HepG2 (cell line): ENCODE measurements around the gene JPH2. TPM values are rescaled to one million over a fixed set of nuclear protein-coding genes. Genes with fewer than 3 reads are reported as not detected.

Experiments used
- ATAC-seq: fragments of 200-7000 bp; cut with Tn5 transposase; 3 replicates; pipeline ENCODE4 v1.9.1; 2020; ENCODE audit warnings: mild to moderate bottlenecking, moderate library complexity
- BruUV-seq: library from RNA; stranded (reverse); fragments of 400-500 nt; replicated peaks from 2 replicates; lab custom pipeline; 2021; lab: Mats Ljungman, UMichigan
- CTCF ChIA-PET: fragments of 300-600 bp; formaldehyde crosslinking; extraction: SDS; loops from one replicate; lab custom pipeline; 2021; ENCODE audit warnings: low total read pairs, inconsistent platforms, low intra/inter-chr PET ratio; lab: Yijun Ruan, JAX
- POLR2A ChIA-PET: fragments of 350-600 bp; sonication (Branson Sonifier 250); formaldehyde crosslinking; loops from one replicate; lab custom pipeline; 2020; ENCODE audit warnings: antibody characterized with exemption, inconsistent platforms; lab: Yijun Ruan, JAX
- DNase-seq: peaks from one replicate; pipeline ENCODE4 v3.0.0-alpha.2; 2015; ENCODE audit warnings: low spot score
- FAIRE-seq: peaks from 3 replicates; lab custom pipeline; 2011; peaks lifted over from hg19 to GRCh38; lab: Jason Lieb, UNC
- H2AFZ ChIP-seq: one replicate; pipeline ENCODE4 v1.6.1; 2011; ENCODE audit warnings: low read length, inconsistent platforms
- H3K27ac ChIP-seq: fragments of 300-600 bp; 3 replicates; pipeline ENCODE4 v1.8.0; 2011; ENCODE audit warnings: mixed run types, mild to moderate bottlenecking, mixed read lengths, low read length, inconsistent platforms; ENCODE audit not compliant: insufficient read depth; ENCODE audit errors: extremely low read length
- H3K27me3 ChIP-seq, 2 experiments: fragments of 200-600 bp in 1 of 2; 2 replicates in 1 of 2; 3 replicates in 1 of 2; pipeline versions ENCODE4 v1.6.0 to v1.8.0; 2011; ENCODE audit warnings: low read length in 2 of 2, mild to moderate bottlenecking in 2 of 2, moderate library complexity in 2 of 2, inconsistent platforms in 1 of 2; ENCODE audit not compliant: insufficient read depth in 2 of 2, control insufficient read depth in 1 of 2
- H3K36me3 ChIP-seq, 2 experiments: fragments of 200-600 bp in 1 of 2; replicated peaks in 1 of 2; 2 replicates in 1 of 2; 3 replicates in 1 of 2; pipeline versions ENCODE4 v1.5.1 to v1.8.0; 2011; ENCODE audit warnings: low read length in 2 of 2, inconsistent platforms in 1 of 2; ENCODE audit not compliant: insufficient read depth in 2 of 2, control insufficient read depth in 1 of 2
- H3K4me1 ChIP-seq: 2 replicates; pipeline ENCODE4 v1.5.1; 2012; ENCODE audit warnings: low read length, inconsistent platforms; ENCODE audit not compliant: insufficient read depth
- H3K4me2 ChIP-seq: 2 replicates; pipeline ENCODE4 v1.6.0; 2011; ENCODE audit warnings: low read depth, low read length, inconsistent platforms
- H3K4me3 ChIP-seq, 3 experiments: fragments of 200-600 bp in 1 of 3; sonication (generic), shearing (Covaris generic) in 1 of 3; replicated peaks in 1 of 3; 2 replicates each; pipeline ENCODE4 v1.5.1; 2011 to 2016; ENCODE audit warnings: low read length in 3 of 3, inconsistent platforms in 2 of 3, low read depth in 2 of 3, mild to moderate bottlenecking in 2 of 3, control low read depth in 1 of 3, mixed read lengths in 1 of 3; ENCODE audit not compliant: insufficient read depth in 1 of 3
- H3K79me2 ChIP-seq: one replicate; pipeline ENCODE4 v1.6.1; 2011; ENCODE audit warnings: low read length, inconsistent platforms; ENCODE audit not compliant: insufficient read depth
- H3K9ac ChIP-seq: 2 replicates; pipeline ENCODE4 v1.6.0; 2011; ENCODE audit warnings: mild to moderate bottlenecking, low read depth, low read length, inconsistent platforms; ENCODE audit not compliant: insufficient read depth
- H3K9me3 ChIP-seq: 2 replicates; pipeline ENCODE4 v1.5.1; 2012; ENCODE audit warnings: mild to moderate bottlenecking, low read length
- H4K20me1 ChIP-seq: 2 replicates; pipeline ENCODE4 v1.6.0; 2011; ENCODE audit warnings: inconsistent platforms, mild to moderate bottlenecking, low read length, moderate library complexity; ENCODE audit not compliant: insufficient read depth
- BRF2 ChIP-seq: sonication (generic); formaldehyde crosslinking; IDR thresholded peaks from 2 replicates; pipeline ENCODE4 v1.8.1; 2022; ENCODE audit warnings: mild to moderate bottlenecking, missing genetic modification reagents
- DPF2 ChIP-seq: sonication (generic); formaldehyde crosslinking; IDR thresholded peaks from 2 replicates; pipeline ENCODE4 v1.4.0; 2020; ENCODE audit warnings: mild to moderate bottlenecking, low read depth, missing genetic modification reagents, borderline replicate concordance
- HINFP ChIP-seq: sonication (generic); formaldehyde crosslinking; IDR thresholded peaks from 2 replicates; pipeline ENCODE4 v1.4.0; 2020; ENCODE audit warnings: low read depth, mild to moderate bottlenecking, missing genetic modification reagents
- IKZF5 ChIP-seq: IDR thresholded peaks from 2 replicates; pipeline ENCODE4 v1.6.1; 2018; ENCODE audit warnings: missing genetic modification reagents, mild to moderate bottlenecking, missing compliant biosample characterization
- IRF1 ChIP-seq: sonication (generic); formaldehyde crosslinking; IDR thresholded peaks from 2 replicates; pipeline ENCODE4 v1.4.0; 2020; ENCODE audit warnings: low read depth, mild to moderate bottlenecking, missing genetic modification reagents
- PATZ1 ChIP-seq: sonication (generic); formaldehyde crosslinking; IDR thresholded peaks from 2 replicates; pipeline ENCODE4 v1.4.0; 2020; ENCODE audit warnings: missing genetic modification reagents
- TARDBP ChIP-seq: sonication (generic); formaldehyde crosslinking; IDR thresholded peaks from 2 replicates; pipeline ENCODE4 v1.8.0; 2022; ENCODE audit warnings: mild to moderate bottlenecking, missing genetic modification reagents
- TFDP2 ChIP-seq: sonication (generic); formaldehyde crosslinking; IDR thresholded peaks from 2 replicates; pipeline ENCODE4 v1.4.0; 2020; ENCODE audit warnings: missing genetic modification reagents
- ZNF230 ChIP-seq: sonication (generic); formaldehyde crosslinking; IDR thresholded peaks from 2 replicates; pipeline ENCODE4 v1.4.0; 2020; ENCODE audit warnings: mild to moderate bottlenecking, missing genetic modification reagents
- ZNF34 ChIP-seq: sonication (generic); formaldehyde crosslinking; IDR thresholded peaks from 2 replicates; pipeline ENCODE4 v1.4.0; 2020; ENCODE audit warnings: mild to moderate bottlenecking, missing genetic modification reagents, borderline replicate concordance
- ZNF496 ChIP-seq: sonication (generic); formaldehyde crosslinking; IDR thresholded peaks from 2 replicates; pipeline ENCODE4 v1.8.1; 2023; ENCODE audit warnings: mild to moderate bottlenecking, moderate library complexity, missing genetic modification reagents; ENCODE audit not compliant: insufficient replicate concordance
- ZSCAN22 ChIP-seq: sonication (generic); formaldehyde crosslinking; IDR thresholded peaks from 2 replicates; pipeline ENCODE4 v1.4.0; 2020; ENCODE audit warnings: mild to moderate bottlenecking, missing genetic modification reagents
- WGBS: methylation state at CpG from one replicate; pipeline ENCODE4 v1.1.6; 2017; ENCODE audit warnings: low lambda C conversion rate; 5-methylcytosine and 5-hydroxymethylcytosine counted together
- in situ Hi-C: cut with HindIII; loops from 2 replicates; pipeline ENCODE4 v1.10.0; 2017; ENCODE audit warnings: low pct_unique_long_range_greater_than_20kb; ENCODE audit not compliant: extremely low pct_ligation_motif_present
- intact Hi-C: fragments of 100-400 bp; cut with micrococcal nuclease; formaldehyde crosslinking; loops from one replicate; pipeline ENCODE4 v1.10.0; 2022; ENCODE audit not compliant: unreplicated experiment
- polyA plus RNA-seq, 8 experiments: library from polyadenylated mRNA; depleted of rRNA in 3 of 8; stranded (reverse) in 7 of 8; unstranded in 1 of 8; fragments of >200 nt; fragmentation: Illumina TruSeq in 4 of 8; extraction: Trizol in 4 of 8; gene quantifications; 2 replicates each; pipeline versions ENCODE4 v1.2.1 to v1.2.3, GENCODE V29; 2011 to 2016; ENCODE audit warnings: low read depth in 4 of 8, missing spikeins in 1 of 8, mixed read lengths in 1 of 8; ENCODE audit not compliant: insufficient read depth in 1 of 8
- total RNA-seq, 5 experiments: library from RNA; depleted of rRNA; stranded (reverse); fragments of >200 nt; fragmentation: Illumina TruSeq; extraction: Trizol; gene quantifications; 2 replicates each; pipeline ENCODE4 v1.2.3, GENCODE V29; 2016; ENCODE audit warnings: low read depth in 1 of 5

JPH2 gene
- total and polyA plus RNA-seq, 2 of the 13 experiments (the other 11 are each of a cell fraction or from before 2014, with no cell fraction given) = 0.42 TPM; not detected in 1

- H3K79me2 ChIP-seq = peaks cover 50% of the 10 kb centered on the region
- POLR2A ChIA-PET = interaction anchor here (0.8 to 1.4 kb wide), 10 partner anchors 13 to 310 kb away, joined by 3 to 6 read pairs (median 4); partner anchors contain the start of genes FITM2 and TTPAL
- peak overlapping the region; percentile 75 for H3K9ac ChIP-seq
- BruUV-seq = TSS peak; percentile 93
- CTCF ChIA-PET = no interaction called here
- no peaks in the 10 kb centered on the region for H3K9me3 ChIP-seq
- FAIRE-seq (peak; percentile 18), DNase-seq (no peak), ATAC-seq (peak; percentile 41)
- H2AFZ ChIP-seq = peak overlapping the region; percentile 2
- peak overlapping the region; percentile 85 for H3K4me2 ChIP-seq
- H3K4me3 ChIP-seq = peak overlapping the region; percentile 81 to 96 (median 82)
- under 1% methylated on average over 24 of the region's 24 CpGs for WGBS
- peak overlapping the region; percentile 87 for H3K27ac ChIP-seq
- no peaks in the 10 kb centered on the region; a peak in 1 of 5 replicates for H3K27me3 ChIP-seq
- intact Hi-C loops (loop anchor here (1.0 to 10.0 kb wide), 3 partner anchors 144 to 673 kb away; partner anchors contain the start of genes HNF4A and YWHAB), in situ Hi-C loops (no loop called here)
- H3K36me3 ChIP-seq = no peaks in the 10 kb centered on the region
- H3K4me1 ChIP-seq = peaks cover 51% of the 10 kb centered on the region
- peaks cover 40% of the 10 kb centered on the region for H4K20me1 ChIP-seq
- TF ChIP-seq IRF1 (CRISPR knock-in tag) (0 out of 2 replicates have a peak, but pooled peaks have one; percentile 37), HINFP (CRISPR knock-in tag) (peak; percentile 35; the same call in 1 of the 2 replicates), ZNF230 (CRISPR knock-in tag) (0 out of 2 replicates have a peak, but pooled peaks have one; percentile 15), DPF2 (CRISPR knock-in tag) (0 out of 2 replicates have a peak, but pooled peaks have one; percentile 52), TARDBP (CRISPR knock-in tag) (peak; percentile 18; the same call in 1 of the 2 replicates), IKZF5 (CRISPR knock-in tag) (peak; percentile 2; the same call in 1 of the 2 replicates), BRF2 (CRISPR knock-in tag) (0 out of 2 replicates have a peak, but pooled peaks have one; percentile 28), ZSCAN22 (peak; percentile 40; the same call in 1 of the 2 replicates), ZNF496 (no peak), PATZ1 (CRISPR knock-in tag) (0 out of 2 replicates have a peak, but pooled peaks have one; percentile 20), TFDP2 (CRISPR knock-in tag) (no peak), ZNF34 (0 out of 2 replicates have a peak, but pooled peaks have one; percentile 81)
Measured at GRCh38 chr20:44211177-44212039, 24.4 kb upstream of the JPH2 start.
